NCI-H2196 treated with DMSO at 0.1 percent for 48 hours (cell line): Measurements from ENCODE around the gene B3GNT3.
A peak's percentile ranks its signal among the peaks of the same experiment; 100 is the strongest.

ENCODE experiments used
- DNase-seq: peaks from one replicate; lab custom pipeline; 2025; ENCODE audit not compliant: unreplicated experiment; lab: John Stamatoyannopoulos, UW

Gene B3GNT3, protein sequence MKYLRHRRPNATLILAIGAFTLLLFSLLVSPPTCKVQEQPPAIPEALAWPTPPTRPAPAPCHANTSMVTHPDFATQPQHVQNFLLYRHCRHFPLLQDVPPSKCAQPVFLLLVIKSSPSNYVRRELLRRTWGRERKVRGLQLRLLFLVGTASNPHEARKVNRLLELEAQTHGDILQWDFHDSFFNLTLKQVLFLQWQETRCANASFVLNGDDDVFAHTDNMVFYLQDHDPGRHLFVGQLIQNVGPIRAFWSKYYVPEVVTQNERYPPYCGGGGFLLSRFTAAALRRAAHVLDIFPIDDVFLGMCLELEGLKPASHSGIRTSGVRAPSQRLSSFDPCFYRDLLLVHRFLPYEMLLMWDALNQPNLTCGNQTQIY

GRCh38 chr19:17794731-17795494, at the start of gene B3GNT3:
B3GNT3 (plus strand) TSS chr19:17795138; CDS start chr19:17807808, 12,670 bp downstream.
- peak; percentile 42 for DNase-seq

DNA sequence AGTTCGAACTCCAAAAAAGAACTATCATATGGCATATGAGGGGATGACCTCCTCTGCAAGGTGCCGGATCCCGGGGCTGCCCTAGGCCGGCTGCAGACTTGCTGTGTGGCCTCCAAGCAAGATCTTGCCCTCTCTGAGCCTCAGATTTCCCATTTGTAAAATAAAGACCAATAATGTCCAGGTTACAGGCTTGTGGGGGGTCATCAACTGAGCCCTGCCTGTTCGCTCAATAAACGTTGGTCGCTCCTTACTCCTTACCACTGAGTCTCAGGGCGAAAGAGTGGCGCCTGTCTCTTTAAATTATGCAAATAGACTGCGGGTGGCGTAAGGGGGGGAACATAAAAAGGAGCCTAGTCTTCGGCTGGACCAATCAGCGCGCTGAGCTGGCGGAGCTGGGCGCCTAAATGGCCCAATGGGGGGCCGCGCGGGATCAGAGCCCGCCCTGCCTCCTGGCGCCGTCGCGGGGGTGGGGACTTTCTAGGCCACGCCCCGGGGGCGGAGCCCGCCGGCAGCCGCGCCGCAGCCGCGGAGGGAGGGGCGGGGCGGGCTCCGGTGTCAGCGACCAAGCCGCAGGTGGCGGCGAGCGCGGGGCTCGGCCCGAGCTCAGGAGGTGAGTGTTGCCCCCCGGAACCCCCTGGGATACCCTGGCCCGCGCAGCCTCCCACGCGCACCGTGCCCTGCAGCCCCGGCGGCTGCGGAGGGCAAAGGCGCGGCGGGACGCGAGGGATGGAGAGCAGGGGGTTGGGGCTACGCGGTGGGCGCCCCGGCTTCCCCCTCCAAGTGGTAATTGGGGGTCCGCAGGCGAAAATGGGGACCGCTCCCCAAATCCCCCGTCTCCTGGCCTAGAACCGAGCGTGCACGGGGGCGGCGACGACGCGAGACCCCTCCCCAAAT, 47.5 kb upstream of the B3GNT3 start:
- peak; percentile 88 for DNase-seq

DNA sequence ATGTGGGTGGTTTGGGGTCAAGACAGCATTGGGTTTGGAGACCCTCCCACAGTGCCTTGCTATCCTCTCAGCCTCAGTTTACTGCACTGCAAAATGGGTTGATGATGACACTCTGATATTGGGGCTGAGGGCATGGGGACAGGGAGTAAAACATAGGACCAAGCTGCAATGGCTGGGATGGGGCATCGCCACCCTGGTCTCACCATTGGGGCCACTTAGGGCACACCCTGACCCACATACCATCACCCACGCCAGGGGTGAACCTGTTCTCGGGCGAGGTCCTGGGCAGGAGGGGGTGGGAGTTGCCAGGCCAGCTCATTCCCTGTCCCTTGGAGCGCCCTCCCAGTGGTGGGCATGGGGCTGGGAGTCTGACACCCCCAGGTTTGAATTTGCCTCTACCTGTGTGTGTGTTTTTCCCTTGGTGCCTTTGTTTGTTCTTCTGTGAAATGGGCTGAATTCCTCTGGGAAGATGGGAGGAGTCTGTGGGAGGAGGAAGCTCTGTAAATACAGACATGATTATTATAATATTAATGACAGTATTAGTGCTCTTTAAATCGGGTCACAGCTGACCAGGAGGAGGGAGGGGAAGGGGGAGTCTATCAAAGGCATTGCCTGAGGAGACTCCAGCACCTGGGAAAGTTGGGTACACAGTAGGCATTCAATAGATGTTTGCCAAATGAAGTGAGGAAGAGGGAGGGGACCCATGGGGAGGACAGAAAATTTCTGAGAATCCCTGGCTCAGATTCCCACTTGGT, 45.9 kb upstream of the B3GNT3 start:
- DNase-seq: no peak

DNA sequence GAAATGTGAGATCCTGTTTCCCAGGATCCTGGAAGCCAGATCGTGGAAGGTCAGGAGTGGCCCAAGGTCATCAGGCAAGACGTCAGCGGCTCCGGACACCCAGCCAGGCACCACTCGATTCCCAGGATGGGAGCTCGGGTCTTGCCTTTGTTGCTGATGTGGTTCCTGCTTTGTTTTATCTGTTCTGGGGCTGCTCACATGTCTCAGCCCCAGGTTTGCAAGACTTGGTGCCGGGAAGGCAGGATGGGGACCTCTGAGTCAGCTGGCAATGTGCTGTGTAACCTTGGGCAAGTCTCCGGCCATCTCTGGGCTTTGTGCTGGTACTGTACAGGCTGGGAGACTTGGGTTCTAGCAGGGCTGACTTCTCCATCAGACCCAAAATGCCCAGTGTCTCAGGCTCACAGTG, 45.0 kb upstream of the B3GNT3 start:
- no peak for DNase-seq

- DNase-seq: no peak
These were observed 43.6 kb upstream of the B3GNT3 start, which contains the start of gene FCHO1 for GRCh38 chr19:17751103-17751911. FCHO1 (plus strand) TSS chr19:17751477; CDS start chr19:17755165, 3,688 bp downstream.

DNA sequence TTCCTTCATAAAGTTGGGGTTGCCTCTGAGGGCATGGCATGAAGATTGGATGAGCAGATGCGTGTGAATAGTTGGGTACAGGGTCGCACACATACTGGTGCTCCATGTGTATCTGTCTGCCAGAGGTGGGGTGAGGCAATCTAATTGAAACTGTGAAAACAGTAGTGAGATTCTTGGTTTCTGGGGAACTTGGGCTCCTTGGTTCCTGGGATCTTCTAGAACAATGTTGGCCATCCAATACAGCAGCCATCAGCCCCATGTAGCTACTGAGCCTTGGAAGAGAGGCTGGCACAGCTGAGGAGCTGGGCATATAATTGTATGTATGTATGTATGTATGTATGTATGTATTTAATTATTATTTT, 43.0 kb upstream of the B3GNT3 start:
- DNase-seq: no peak

- DNase-seq: no peak
These were observed 41.9 kb upstream of the B3GNT3 start for GRCh38 chr19:17752865-17753639.

- DNase-seq: no peak
These were observed 41.0 kb upstream of the B3GNT3 start for GRCh38 chr19:17753976-17754375.

- DNase-seq: no peak
These were observed 40.1 kb upstream of the B3GNT3 start for GRCh38 chr19:17754634-17755442.

DNA sequence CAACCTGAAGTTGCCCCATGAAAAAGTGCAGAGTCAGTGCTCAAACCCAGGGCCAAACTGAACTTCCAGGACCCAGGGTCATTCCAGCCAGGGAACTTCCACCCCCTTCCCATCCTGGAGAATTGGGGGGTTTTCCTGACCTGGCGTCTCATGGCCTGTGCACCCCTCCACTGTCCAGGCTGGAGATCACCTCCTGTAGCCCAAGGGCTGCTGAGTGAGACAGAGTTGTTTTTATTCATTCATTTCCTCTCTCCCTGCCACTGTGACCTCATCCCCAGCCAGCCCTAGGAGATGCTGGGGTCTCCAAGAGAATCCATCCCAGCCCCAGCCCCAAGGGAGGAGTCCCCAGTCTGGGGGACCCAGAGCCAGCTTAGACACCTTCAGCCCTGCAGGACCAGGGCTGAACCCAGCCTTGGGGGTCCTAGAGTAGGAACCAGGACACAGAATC, 39.5 kb upstream of the B3GNT3 start:
- DNase-seq: no peak

GRCh38 chr19:17755977-17756670, 38.8 kb upstream of the B3GNT3 start:
- peak; percentile 44 for DNase-seq

DNA sequence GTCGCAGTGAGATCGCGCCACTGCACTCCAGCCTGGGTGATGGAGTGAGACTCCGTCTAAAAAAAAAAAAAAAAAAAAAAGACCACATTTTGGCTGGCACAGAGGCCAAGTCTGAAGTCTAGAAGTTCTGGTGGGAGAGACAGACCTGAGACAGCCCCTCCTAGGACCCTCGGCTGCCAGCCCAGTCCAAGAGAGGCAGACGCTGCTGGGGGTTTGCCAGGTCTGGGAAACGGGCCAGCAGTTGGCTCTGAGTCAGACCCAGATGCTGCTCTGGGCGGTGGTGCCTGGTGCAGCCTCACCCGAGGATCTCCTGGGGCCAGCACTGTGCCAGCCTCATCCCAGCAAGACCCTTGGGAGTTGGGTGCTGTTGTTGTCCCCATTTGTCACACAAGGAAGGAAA, 37.8 kb upstream of the B3GNT3 start:
- peak; percentile 40 for DNase-seq

DNA sequence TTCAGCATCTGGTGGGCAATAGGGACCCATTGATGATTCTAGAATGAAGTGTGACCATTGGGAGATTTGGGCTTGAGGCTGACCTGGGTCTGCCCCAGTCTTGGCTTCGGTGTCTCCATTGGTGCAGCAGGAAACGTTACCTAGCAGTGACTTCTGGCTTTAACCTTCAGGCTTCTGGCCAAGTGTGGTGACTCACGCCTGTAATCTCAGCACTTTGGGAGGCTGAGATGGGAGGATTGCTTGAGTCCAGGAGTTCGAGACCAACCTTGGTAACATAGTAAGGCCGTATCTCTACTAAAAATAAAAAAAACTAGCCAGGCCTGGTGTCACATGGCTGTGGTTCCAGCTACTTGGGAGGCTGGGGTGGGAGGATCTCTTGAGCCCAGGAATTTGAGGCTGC, 36.4 kb upstream of the B3GNT3 start:
- no peak for DNase-seq

- no peak for DNase-seq
These were observed 33.8 kb upstream of the B3GNT3 start for GRCh38 chr19:17761148-17761547.

- DNase-seq: peak; percentile 37
These were observed 32.3 kb upstream of the B3GNT3 start for GRCh38 chr19:17762505-17763229.

GRCh38 chr19:17764348-17764747, 30.6 kb upstream of the B3GNT3 start:
- no peak for DNase-seq
